HG03060 (cell line): Measurements from ENCODE around the gene NBEA.

Source experiments
- ATAC-seq: cut with Tn5 transposase; IDR thresholded peaks from one replicate; pipeline ENCODE4 v1.9.1; 2021; ENCODE audit warnings: low read depth, moderate number of reproducible peaks; ENCODE audit not compliant: unreplicated experiment

Gene NBEA

GRCh38 chr13:35468195-35468594 lies 526.1 kb downstream of the NBEA start:
- no peak for ATAC-seq

- ATAC-seq: no peak
Measured at GRCh38 chr13:35469806-35470525, 527.9 kb downstream of the NBEA start.

- no peak for ATAC-seq
Measured at GRCh38 chr13:35470671-35471661, 528.9 kb downstream of the NBEA start.

GRCh38 chr13:35471706-35472322 lies 529.7 kb downstream of the NBEA start:
- no peak for ATAC-seq

GRCh38 chr13:35472323-35472881 lies 530.3 kb downstream of the NBEA start:
- ATAC-seq: no peak

GRCh38 chr13:35473206-35473775 lies 531.2 kb downstream of the NBEA start:
- no peak for ATAC-seq

- no peak for ATAC-seq
Measured at GRCh38 chr13:35473802-35474201, 531.7 kb downstream of the NBEA start.

- no peak for ATAC-seq
Measured at GRCh38 chr13:35474496-35475211, 532.6 kb downstream of the NBEA start.

GRCh38 chr13:35475212-35475959 lies 533.3 kb downstream of the NBEA start:
- no peak for ATAC-seq

- no peak for ATAC-seq
Measured at GRCh38 chr13:35475960-35476943, 534.2 kb downstream of the NBEA start, which contains the start of gene MAB21L1. MAB21L1 (minus strand) TSS chr13:35476689; CDS start chr13:35476138, 551 bp downstream.

- ATAC-seq: no peak
Measured at GRCh38 chr13:35477386-35477946, 535.4 kb downstream of the NBEA start.

- no peak for ATAC-seq
Measured at GRCh38 chr13:35478271-35479037, 536.4 kb downstream of the NBEA start.

- ATAC-seq: no peak
Measured at GRCh38 chr13:35479038-35479492, 537.0 kb downstream of the NBEA start.

- ATAC-seq: no peak
Measured at GRCh38 chr13:35479706-35480105, 537.6 kb downstream of the NBEA start.

- no peak for ATAC-seq
Measured at GRCh38 chr13:35480346-35480745, 538.3 kb downstream of the NBEA start.

- no peak for ATAC-seq
Measured at GRCh38 chr13:35481777-35482176, 539.7 kb downstream of the NBEA start.

- no peak for ATAC-seq
Measured at GRCh38 chr13:35482527-35482926, 540.5 kb downstream of the NBEA start.
